IMR-90 (cell line): ENCODE measurements around the gene ADAP1. TPM values are rescaled to one million over a fixed set of nuclear protein-coding genes. Genes with fewer than 3 reads are reported as not detected.

ENCODE experiments used
- ATAC-seq: fragments of 200-7000 bp; cut with Tn5 transposase; 2 replicates; pipeline ENCODE4 v1.9.1; 2020; ENCODE audit warnings: low read depth, mild to moderate bottlenecking, moderate library complexity
- BruUV-seq: library from RNA; stranded (reverse); fragments of 400-500 nt; replicated peaks from 2 replicates; lab custom pipeline; 2021; lab: Mats Ljungman, UMichigan
- CTCF ChIA-PET: fragments of 300-600 bp; formaldehyde crosslinking; extraction: SDS; loops from one replicate; lab custom pipeline; 2021; ENCODE audit warnings: antibody characterized with exemption; lab: Yijun Ruan, JAX
- POLR2A ChIA-PET: fragments of 300-600 bp; sonication (Branson Sonifier 250); formaldehyde crosslinking; loops from one replicate; lab custom pipeline; 2022; ENCODE audit warnings: antibody characterized with exemption; ENCODE audit not compliant: unreplicated experiment; lab: Charles Lee
- DNase-seq: peaks from one replicate; pipeline ENCODE4 v3.0.0; 2013
- H2AFZ ChIP-seq: replicated peaks from 2 replicates; pipeline ENCODE3; 2013; ENCODE audit warnings: low read length, mild to moderate bottlenecking; ENCODE audit not compliant: poor library complexity
- H2AK5ac ChIP-seq: 2 replicates; pipeline ENCODE4 v1.6.1; 2013; ENCODE audit warnings: low read depth, low read length, inconsistent platforms
- H2AK9ac ChIP-seq: replicated peaks from 2 replicates; pipeline ENCODE3; 2013; ENCODE audit warnings: mild to moderate bottlenecking, low read depth, low read length, moderate library complexity; ENCODE audit not compliant: poor library complexity
- H2BK120ac ChIP-seq: 2 replicates; pipeline ENCODE4 v1.6.1; 2013; ENCODE audit warnings: low read depth, low read length, inconsistent platforms
- H2BK15ac ChIP-seq: 3 replicates; pipeline ENCODE4 v1.6.1; 2013; ENCODE audit warnings: low read depth, low read length, inconsistent platforms
- H2BK20ac ChIP-seq: 2 replicates; pipeline ENCODE4 v1.6.1; 2013; ENCODE audit warnings: low read depth, mild to moderate bottlenecking, inconsistent platforms, low read length, moderate library complexity
- H2BK5ac ChIP-seq: 2 replicates; pipeline ENCODE4 v1.6.1; 2013; ENCODE audit warnings: mild to moderate bottlenecking, low read depth, low read length, inconsistent platforms; ENCODE audit not compliant: poor library complexity, severe bottlenecking
- H3K14ac ChIP-seq: replicated peaks from 2 replicates; pipeline ENCODE4 v1.6.1; 2013; ENCODE audit warnings: low read depth, low read length, inconsistent platforms
- H3K18ac ChIP-seq: 2 replicates; pipeline ENCODE4 v1.6.1; 2013; ENCODE audit warnings: low read depth, low read length, control low read depth
- H3K23ac ChIP-seq: 2 replicates; pipeline ENCODE4 v1.6.1; 2013; ENCODE audit warnings: low read depth, low read length, inconsistent platforms
- H3K27ac ChIP-seq: 2 replicates; pipeline ENCODE4 v1.5.1; 2013; ENCODE audit warnings: mild to moderate bottlenecking, control low read depth, low read length; ENCODE audit not compliant: insufficient read depth
- H3K27me3 ChIP-seq: 2 replicates; pipeline ENCODE4 v1.6.1; 2013; ENCODE audit warnings: low read length; ENCODE audit not compliant: control insufficient read depth, insufficient read depth
- H3K36me3 ChIP-seq: 2 replicates; pipeline ENCODE4 v1.6.1; 2013; ENCODE audit warnings: low read length, mixed read lengths; ENCODE audit not compliant: control insufficient read depth, insufficient read depth
- H3K4ac ChIP-seq: 2 replicates; pipeline ENCODE4 v1.6.1; 2013; ENCODE audit warnings: low read depth, low read length, inconsistent platforms
- H3K4me1 ChIP-seq: 2 replicates; pipeline ENCODE4 v1.6.1; 2013; ENCODE audit warnings: low read length, mixed read lengths; ENCODE audit not compliant: control insufficient read depth, insufficient read depth
- H3K4me2 ChIP-seq: 2 replicates; pipeline ENCODE4 v1.6.1; 2013; ENCODE audit warnings: low read depth, mild to moderate bottlenecking, control low read depth, low read length, moderate library complexity
- H3K4me3 ChIP-seq: 2 replicates; pipeline ENCODE4 v1.5.1; 2013; ENCODE audit warnings: low read depth, mild to moderate bottlenecking, control low read depth, low read length, moderate library complexity; ENCODE audit not compliant: insufficient read depth
- H3K56ac ChIP-seq: 2 replicates; pipeline ENCODE4 v1.6.1; 2013; ENCODE audit warnings: low read length, inconsistent platforms; ENCODE audit not compliant: insufficient read depth; ENCODE audit errors: extremely low read depth
- H3K79me1 ChIP-seq, 2 experiments: 2 replicates each; pipeline ENCODE4 v1.6.1; 2013; ENCODE audit warnings: low read length in 2 of 2, inconsistent platforms in 1 of 2, low read depth in 1 of 2
- H3K9ac ChIP-seq: 2 replicates; pipeline ENCODE4 v1.6.1; 2013; ENCODE audit warnings: low read depth, low read length, control low read depth
- H3K9me1 ChIP-seq: 2 replicates; pipeline ENCODE4 v1.6.1; 2013; ENCODE audit warnings: low read length, inconsistent platforms; ENCODE audit not compliant: insufficient read depth
- H3K9me3 ChIP-seq: 2 replicates; pipeline ENCODE4 v1.6.1; 2013; ENCODE audit warnings: low read length; ENCODE audit not compliant: control insufficient read depth, insufficient read depth
- H4K20me1 ChIP-seq: 2 replicates; pipeline ENCODE4 v1.6.1; 2013; ENCODE audit warnings: low read length, inconsistent platforms; ENCODE audit not compliant: insufficient read depth
- H4K5ac ChIP-seq: 2 replicates; pipeline ENCODE4 v1.6.1; 2013; ENCODE audit warnings: mild to moderate bottlenecking, low read depth, low read length, control low read depth
- H4K8ac ChIP-seq, 2 experiments: 2 replicates each; pipeline ENCODE4 v1.6.1; 2013; ENCODE audit warnings: low read depth in 2 of 2, low read length in 2 of 2, control low read depth in 1 of 2, inconsistent platforms in 1 of 2
- H4K91ac ChIP-seq: 2 replicates; pipeline ENCODE4 v1.6.1; 2013; ENCODE audit warnings: low read depth, low read length, inconsistent platforms; ENCODE audit not compliant: insufficient read depth
- CEBPB ChIP-seq: IDR thresholded peaks from 2 replicates; pipeline ENCODE4 v1.6.1; 2012; ENCODE audit warnings: low read depth, low read length, improper control_type of control experiment
- ELK1 ChIP-seq: fragments of 150-350 bp; IDR thresholded peaks from 2 replicates; pipeline ENCODE4 v1.6.1; 2016; ENCODE audit warnings: low read depth, mild to moderate bottlenecking, low read length, moderate library complexity, borderline replicate concordance
- MAFK ChIP-seq: IDR thresholded peaks from 2 replicates; pipeline ENCODE4 v1.6.1; 2012; ENCODE audit warnings: low read depth, low read length, improper control_type of control experiment
- POLR2A ChIP-seq: IDR thresholded peaks from 2 replicates; pipeline ENCODE4 v1.6.1; 2012; ENCODE audit warnings: mild to moderate bottlenecking, low read depth, low read length
- RAD21 ChIP-seq: IDR thresholded peaks from 2 replicates; pipeline ENCODE4 v1.6.1; 2012; ENCODE audit warnings: low read length, improper control_type of control experiment
- WGBS, 2 experiments: methylation state at CpG; one replicate each; pipeline versions ENCODE4 v1.1.5 to v1.1.7; 2013; ENCODE audit warnings: missing lambda C conversion rate in 2 of 2; ENCODE audit not compliant: insufficient read length in 1 of 2; ENCODE audit errors: extremely low coverage in 2 of 2; 5-methylcytosine and 5-hydroxymethylcytosine counted together
- dilution Hi-C: fragments of 300-500 bp; cut with HindIII; formaldehyde crosslinking; loops from one replicate; pipeline ENCODE4 v1.14.3; 2018; ENCODE audit warnings: low sequenced_read_pairs; ENCODE audit not compliant: unreplicated experiment
- in situ Hi-C: fragments of 300-500 bp; cut with MboI; formaldehyde crosslinking; loops from 3 replicates; pipeline ENCODE4 v1.14.3; 2019; ENCODE audit warnings: low sequenced_read_pairs, inconsistent platforms, mixed read lengths
- intact Hi-C: fragments of 100-400 bp; cut with micrococcal nuclease; formaldehyde crosslinking; loops from 2 replicates; pipeline ENCODE4 v1.10.0; 2022
- polyA plus RNA-seq, 3 experiments: library from polyadenylated mRNA; depleted of rRNA; stranded (reverse); fragments of >200 nt; gene quantifications; 2 replicates each; pipeline ENCODE4 v1.2.3, GENCODE V29; 2012; ENCODE audit warnings: low replicate concordance in 1 of 3
- total RNA-seq: library from RNA; depleted of rRNA; stranded (reverse); fragments of >200 nt; gene quantifications from 2 replicates; pipeline ENCODE4 v1.2.3, GENCODE V29; 2012

ADAP1 gene
- total and polyA plus RNA-seq, 2 of the 4 experiments (the other 2 are of a cell fraction) = 1.4 to 2.0 TPM

- in situ Hi-C loops (no loop called here), dilution Hi-C loops (no loop called here)
- H3K27me3 ChIP-seq = no peaks in the 10 kb centered on the region; the same call in none of the 2 replicates
Observed at GRCh38 chr7:935874-936385, 18.6 kb downstream of the ADAP1 start.

More at GRCh38 chr7:935874-936385, 18.6 kb downstream of the ADAP1 start:
- Histone ChIP-seq H4K91ac (no peak overlapping the region), H2BK15ac (no peak overlapping the region), H3K23ac (no peak overlapping the region), H3K9me1 (no peaks in the 10 kb centered on the region), H4K20me1 (no peaks in the 10 kb centered on the region), H3K4me2 (no peak overlapping the region), H3K18ac (no peak overlapping the region), H3K79me1 (no peaks in the 10 kb centered on the region), H2AK5ac (no peak overlapping the region), H2BK120ac (no peak overlapping the region), H3K27ac (no peak overlapping the region), H3K56ac (no peak overlapping the region), H2BK20ac (no peak overlapping the region), H3K4me1 (no peaks in the 10 kb centered on the region), H4K8ac (no peak overlapping the region), H3K36me3 (no peaks in the 10 kb centered on the region), H3K4me3 (no peak overlapping the region), H4K5ac (no peak overlapping the region), H3K4ac (no peak overlapping the region), H2AK9ac (no peak overlapping the region), H3K14ac (no peak overlapping the region), H2BK5ac (no peak overlapping the region), H3K9ac (no peak overlapping the region), H3K9me3 (no peaks in the 10 kb centered on the region), H2AFZ (no peak overlapping the region)
- ChIA-PET CTCF (no interaction called here), POLR2A (no interaction called here)
- no peak for ATAC-seq
- DNase-seq = no peak
- WGBS, 2 experiments = 91% methylated on average over 12 of the region's 28 CpGs; no CpG with 5 or more reads in 1 of the 2 experiments
- intact Hi-C loops = no loop called here
- no TSS peak for BruUV-seq
- TF ChIP-seq CEBPB = no peak
- TF ChIP-seq RAD21 = no peak
- no peak for TF ChIP-seq MAFK
- no peak for TF ChIP-seq POLR2A
- TF ChIP-seq ELK1 = no peak
